HTR-8/SVneo (cell line): ENCODE data around the gene DERL3.

Experiments
- DNase-seq: peaks from one replicate; pipeline ENCODE4 v3.0.0; 2011; ENCODE audit warnings: low spot score, mixed read lengths; ENCODE audit not compliant: insufficient read length
- FAIRE-seq: peaks from 2 replicates; lab custom pipeline; 2011; peaks lifted over from hg19 to GRCh38; lab: Jason Lieb, UNC

DERL3 gene

GRCh38 chr22:23833017-23833751 is 5.6 kb downstream of the DERL3 start:
- FAIRE-seq (no peak), DNase-seq (no peak)

- FAIRE-seq (no peak), DNase-seq (no peak)
Measured at GRCh38 chr22:23832226-23833016, 6.4 kb downstream of the DERL3 start.

GRCh38 chr22:23831781-23832180 is 7.0 kb downstream of the DERL3 start:
- FAIRE-seq (no peak), DNase-seq (no peak)

- FAIRE-seq, result no peak
- no peak for DNase-seq
Measured at GRCh38 chr22:23831261-23831660, 7.5 kb downstream of the DERL3 start.

GRCh38 chr22:23829845-23830372 is 8.9 kb downstream of the DERL3 start:
- DNase-seq (no peak), FAIRE-seq (no peak)

- DNase-seq (no peak), FAIRE-seq (no peak)
Measured at GRCh38 chr22:23828800-23829680, 9.8 kb downstream of the DERL3 start.

- no peak for DNase-seq
- FAIRE-seq, result no peak
Measured at GRCh38 chr22:23827351-23827995, 11.3 kb downstream of the DERL3 start.

GRCh38 chr22:23826510-23827350 is 12.1 kb downstream of the DERL3 start:
- no peak for DNase-seq
- no peak for FAIRE-seq

- FAIRE-seq (no peak), DNase-seq (no peak)
Measured at GRCh38 chr22:23825246-23825905, 13.4 kb downstream of the DERL3 start.

GRCh38 chr22:23824476-23825245 is 14.1 kb downstream of the DERL3 start:
- FAIRE-seq (no peak), DNase-seq (no peak)

GRCh38 chr22:23823331-23823791 is 15.4 kb downstream of the DERL3 start:
- FAIRE-seq (no peak), DNase-seq (no peak)

- DNase-seq (no peak), FAIRE-seq (no peak)
Measured at GRCh38 chr22:23822101-23822671, 16.6 kb downstream of the DERL3 start.

- DNase-seq, result no peak
- no peak for FAIRE-seq
Measured at GRCh38 chr22:23820748-23821211, 18.0 kb downstream of the DERL3 start.

GRCh38 chr22:23818541-23818940 is 20.3 kb downstream of the DERL3 start:
- DNase-seq (no peak), FAIRE-seq (no peak)

GRCh38 chr22:23817146-23817545 is 21.7 kb downstream of the DERL3 start:
- DNase-seq (no peak), FAIRE-seq (no peak)

GRCh38 chr22:23816156-23816976 is 22.4 kb downstream of the DERL3 start:
- FAIRE-seq (no peak), DNase-seq (no peak)
